Activated CD4-positive, alpha-beta memory T cell treated with anti-CD3 and anti-CD28 coated beads for 36 hours (primary cell): ENCODE results near the gene ANKRD13C. TPM values are rescaled to one million over a fixed set of nuclear protein-coding genes. Genes with fewer than 3 reads are reported as not detected.
"Not testable (repeated sequence)": the region's sequence is repeated elsewhere in the genome, so short reads cannot be mapped to it uniquely, and the experiment has no call there.

Experiments used
- CTCF ChIA-PET: fragments of 350-600 bp; sonication (Branson Sonifier 250); formaldehyde crosslinking; loops from one replicate; lab custom pipeline; 2021; ENCODE audit warnings: antibody characterized with exemption, inconsistent platforms; lab: Charles Lee
- POLR2A ChIA-PET: fragments of 350-600 bp; sonication (Branson Sonifier 250); formaldehyde crosslinking; loops from one replicate; lab custom pipeline; 2021; ENCODE audit warnings: antibody characterized with exemption; lab: Charles Lee
- DNase-seq: peaks from one replicate; pipeline ENCODE4 v3.0.0-alpha.2; 2020
- H3K27ac Mint-ChIP-seq: one replicate; pipeline ENCODE4 v1.8.0; 2021; ENCODE audit warnings: mixed read lengths
- H3K27me3 Mint-ChIP-seq: one replicate; pipeline ENCODE4 v1.8.0; 2021; ENCODE audit warnings: mixed read lengths
- H3K36me3 Mint-ChIP-seq: one replicate; pipeline ENCODE4 v1.8.0; 2021; ENCODE audit warnings: mixed read lengths
- H3K4me1 Mint-ChIP-seq: one replicate; pipeline ENCODE4 v1.8.0; 2021; ENCODE audit warnings: low read depth, mixed read lengths
- H3K4me3 Mint-ChIP-seq: one replicate; pipeline ENCODE4 v1.8.0; 2021; ENCODE audit warnings: mild to moderate bottlenecking, mixed read lengths
- H3K9me3 Mint-ChIP-seq: one replicate; pipeline ENCODE4 v1.8.0; 2021; ENCODE audit warnings: mixed read lengths
- intact Hi-C: fragments of 100-400 bp; cut with micrococcal nuclease; formaldehyde crosslinking; loops from one replicate; pipeline ENCODE4 v1.15.1; 2023
- total RNA-seq, 2 experiments: library from RNA; stranded (reverse); gene quantifications; one replicate each; pipeline ENCODE4 v1.2.3, GENCODE V29; 2021

Gene ANKRD13C
- total RNA-seq, 2 experiments from 2014 or later = 14.3 to 14.5 TPM

DNA sequence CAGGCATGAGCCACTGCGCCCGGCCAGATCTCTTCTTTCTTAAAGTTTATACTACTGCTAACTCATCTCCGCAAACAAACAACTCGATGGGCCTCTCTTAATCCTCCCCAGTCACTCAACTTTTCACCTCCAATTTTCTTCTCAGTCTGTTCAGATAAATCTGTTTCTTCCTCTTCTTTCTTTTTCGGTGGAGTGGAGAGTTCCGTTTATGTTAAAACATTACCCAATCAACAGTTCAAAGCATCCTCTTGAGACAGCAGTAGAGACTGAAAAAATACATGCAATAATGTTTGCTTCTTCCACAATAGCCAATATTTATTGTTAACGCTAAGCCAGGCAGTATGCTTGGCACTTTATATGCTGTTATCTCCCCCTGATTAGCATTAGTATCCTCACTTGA lies 1.4 kb upstream of the ANKRD13C start:
- Mint-ChIP-seq H3K9me3 (no peaks in the 10 kb centered on the region), H3K4me1 (peaks cover 30% of the 10 kb centered on the region), H3K4me3 (peak overlapping the region; percentile 93), H3K27me3 (no peaks in the 10 kb centered on the region), H3K27ac (peak overlapping the region; percentile 7), H3K36me3 (peaks cover 13% of the 10 kb centered on the region)
- ChIA-PET POLR2A (interaction anchor here (2.5 to 3.1 kb wide), 2 partner anchors 55 to 150 kb away, joined by 8 to 60 read pairs; partner anchors contain the start of genes CTH and LRRC40), CTCF (no interaction called here)
- DNase-seq = no peak
- intact Hi-C loops = loop anchor here (2.0 to 10.0 kb wide), 3 partner anchors 29 to 1861 kb away; partner anchors contain the start of genes DEPDC1 and ZRANB2

DNA sequence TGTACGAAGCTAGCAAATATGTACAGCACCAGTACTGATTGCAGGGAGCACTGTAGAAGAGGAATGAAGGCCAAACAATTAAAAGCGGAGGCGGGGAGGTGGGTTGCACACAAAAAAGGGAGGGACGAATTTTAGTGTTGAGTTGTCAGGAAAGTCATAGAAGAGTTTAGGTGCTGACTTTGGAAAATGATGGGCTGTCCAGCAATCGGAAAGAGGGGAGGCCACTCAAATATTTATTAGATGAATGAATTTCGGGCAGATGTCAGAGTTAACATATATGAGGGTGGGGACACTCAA lies 537 bp upstream of the ANKRD13C start:
- no peaks in the 10 kb centered on the region for H3K9me3 Mint-ChIP-seq
- peaks cover 16% of the 10 kb centered on the region for H3K36me3 Mint-ChIP-seq
- ChIA-PET CTCF (interaction anchor here (0.6 to 2.5 kb wide), 2 partner anchors 21 to 56 kb away, joined by 4 to 18 read pairs; partner anchors contain the start of gene CTH), POLR2A (interaction anchor here (0.9 to 3.1 kb wide), 6 partner anchors 10 to 149 kb away, joined by 4 to 60 read pairs (median 6); partner anchors contain the start of genes CTH, LRRC40 and SRSF11)
- intact Hi-C loops = loop anchor here (2.0 to 10.0 kb wide), 3 partner anchors 28 to 1860 kb away; partner anchors contain the start of genes DEPDC1 and ZRANB2
- H3K27me3 Mint-ChIP-seq = no peaks in the 10 kb centered on the region
- H3K4me3 Mint-ChIP-seq = peak overlapping the region; percentile 93
- H3K4me1 Mint-ChIP-seq = peaks cover 36% of the 10 kb centered on the region
- peak overlapping the region; percentile 95 for H3K27ac Mint-ChIP-seq
- DNase-seq = no peak

DNA sequence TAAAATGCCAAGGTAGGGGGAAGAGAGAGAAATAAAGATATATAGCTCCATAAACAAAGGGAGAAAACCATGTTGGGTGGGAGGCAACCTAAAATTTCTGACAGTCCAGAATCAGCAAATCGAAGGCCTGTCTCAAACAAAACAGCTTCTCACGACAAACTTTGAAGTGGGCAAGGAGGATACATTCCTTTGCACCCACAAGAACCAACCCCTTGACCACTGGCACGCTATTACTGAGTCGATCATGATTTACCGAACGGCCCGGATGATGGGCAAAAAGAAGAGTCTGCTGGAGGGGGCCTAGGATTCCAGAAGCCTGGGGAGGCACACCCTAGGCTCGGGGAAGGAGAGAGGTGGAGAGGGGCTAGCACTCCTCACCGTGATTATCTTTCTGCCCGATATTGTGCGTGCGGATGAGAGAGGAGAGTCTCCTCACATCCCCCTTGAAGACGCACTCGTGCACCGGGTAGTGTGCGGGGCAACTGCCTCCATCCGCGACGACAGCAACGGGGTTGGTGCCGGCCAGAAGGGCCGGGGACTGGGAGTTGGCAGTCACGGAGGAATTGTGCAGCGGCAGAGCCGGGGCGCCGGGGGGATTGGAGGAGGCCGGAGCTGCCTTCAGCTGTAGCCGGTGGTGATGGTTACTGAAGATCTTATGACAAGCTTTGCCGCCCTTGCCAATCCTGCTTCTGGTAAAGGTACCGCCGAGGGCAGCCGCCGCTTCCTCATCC lies 756 bp downstream of the ANKRD13C start:
- H3K27ac Mint-ChIP-seq = peak overlapping the region; percentile 95
- ChIA-PET CTCF (interaction anchor here (0.8 to 2.5 kb wide), 2 partner anchors 58 to 127 kb away, joined by 3 to 18 read pairs; partner anchors contain the start of gene CTH), POLR2A (interaction anchor here (1.2 to 3.1 kb wide), 6 partner anchors 9 to 148 kb away, joined by 3 to 60 read pairs (median 6); partner anchors contain the start of genes CTH, LRRC40 and SRSF11)
- H3K4me1 Mint-ChIP-seq = peaks cover 43% of the 10 kb centered on the region
- intact Hi-C loops = loop anchor here (1.0 to 10.0 kb wide), 8 partner anchors 27 to 1859 kb away; partner anchors contain the start of genes CTH, DEPDC1, LRRC40 and SRSF11
- DNase-seq = peak; percentile 67
- no peaks in the 10 kb centered on the region for H3K9me3 Mint-ChIP-seq
- peak overlapping the region; percentile 93 for H3K4me3 Mint-ChIP-seq
- H3K36me3 Mint-ChIP-seq = peaks cover 20% of the 10 kb centered on the region
- H3K27me3 Mint-ChIP-seq = no peaks in the 10 kb centered on the region

DNA sequence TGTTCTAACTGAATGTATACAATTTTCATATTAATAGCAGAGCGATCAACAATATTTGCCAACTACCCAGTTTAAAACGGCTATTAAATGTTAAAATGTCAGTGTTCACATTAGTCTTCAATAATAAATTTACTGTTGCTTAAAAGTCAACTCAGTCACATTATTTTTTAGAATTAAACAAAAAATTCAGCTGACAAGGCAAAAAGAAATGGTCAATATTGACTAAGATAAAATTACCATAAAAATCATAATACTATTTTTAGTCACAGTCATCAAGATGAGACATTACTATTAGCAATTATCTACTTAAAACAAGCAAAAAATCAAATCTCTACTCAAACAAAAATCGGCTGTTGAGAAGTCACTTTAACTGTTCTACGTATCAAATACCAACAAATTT lies 1.5 kb downstream of the ANKRD13C start:
- Mint-ChIP-seq H3K36me3 (peaks cover 20% of the 10 kb centered on the region), H3K9me3 (no peaks in the 10 kb centered on the region), H3K4me3 (peak overlapping the region; percentile 93), H3K27ac (peak overlapping the region; percentile 95), H3K4me1 (peaks cover 49% of the 10 kb centered on the region), H3K27me3 (no peaks in the 10 kb centered on the region)
- DNase-seq = no peak
- ChIA-PET POLR2A (interaction anchor here (1.0 to 3.1 kb wide), 2 partner anchors 58 kb away, joined by 3 to 60 read pairs; partner anchors contain the start of gene CTH), CTCF (interaction anchor here (0.8 to 2.5 kb wide), 2 partner anchors 58 to 126 kb away, joined by 3 to 18 read pairs; partner anchors contain the start of gene CTH)
- intact Hi-C loops = loop anchor here (10.0 kb wide), 1 partner anchor 1858 kb away; the partner anchor contains the start of gene DEPDC1

DNA sequence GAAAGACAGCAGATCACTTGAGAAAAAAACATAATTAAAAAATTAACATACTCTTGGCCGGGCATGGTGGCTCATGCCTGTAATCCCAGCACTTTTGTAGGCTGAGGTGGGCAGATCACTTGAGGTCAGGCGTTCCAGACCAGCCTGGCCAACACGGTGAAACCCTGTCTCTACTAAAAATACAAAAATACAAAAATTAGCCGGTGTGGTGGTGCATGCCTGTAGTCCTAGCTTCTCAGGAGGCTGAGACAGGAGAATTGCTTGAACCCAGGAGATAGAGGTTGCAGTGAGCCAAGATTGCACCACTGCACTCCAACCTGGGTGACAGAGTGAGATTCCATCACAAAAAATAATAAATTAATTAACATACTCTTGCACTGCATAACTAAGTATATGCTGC lies 4.7 kb downstream of the ANKRD13C start:
- H3K9me3 Mint-ChIP-seq, H3K27ac Mint-ChIP-seq, H3K4me3 Mint-ChIP-seq, DNase-seq, CTCF ChIA-PET, H3K27me3 Mint-ChIP-seq: not testable (repeated sequence)
- intact Hi-C loops = loop anchor here (10.0 kb wide), 1 partner anchor 1855 kb away; the partner anchor contains the start of gene DEPDC1
- Mint-ChIP-seq H3K4me1 (peaks cover 54% of the 10 kb centered on the region), H3K36me3 (peaks cover 17% of the 10 kb centered on the region)
- POLR2A ChIA-PET = interaction anchor here (0.6 kb wide), 1 partner anchor 103 kb away, joined by 3 read pairs; no protein-coding TSS in a partner anchor

DNA sequence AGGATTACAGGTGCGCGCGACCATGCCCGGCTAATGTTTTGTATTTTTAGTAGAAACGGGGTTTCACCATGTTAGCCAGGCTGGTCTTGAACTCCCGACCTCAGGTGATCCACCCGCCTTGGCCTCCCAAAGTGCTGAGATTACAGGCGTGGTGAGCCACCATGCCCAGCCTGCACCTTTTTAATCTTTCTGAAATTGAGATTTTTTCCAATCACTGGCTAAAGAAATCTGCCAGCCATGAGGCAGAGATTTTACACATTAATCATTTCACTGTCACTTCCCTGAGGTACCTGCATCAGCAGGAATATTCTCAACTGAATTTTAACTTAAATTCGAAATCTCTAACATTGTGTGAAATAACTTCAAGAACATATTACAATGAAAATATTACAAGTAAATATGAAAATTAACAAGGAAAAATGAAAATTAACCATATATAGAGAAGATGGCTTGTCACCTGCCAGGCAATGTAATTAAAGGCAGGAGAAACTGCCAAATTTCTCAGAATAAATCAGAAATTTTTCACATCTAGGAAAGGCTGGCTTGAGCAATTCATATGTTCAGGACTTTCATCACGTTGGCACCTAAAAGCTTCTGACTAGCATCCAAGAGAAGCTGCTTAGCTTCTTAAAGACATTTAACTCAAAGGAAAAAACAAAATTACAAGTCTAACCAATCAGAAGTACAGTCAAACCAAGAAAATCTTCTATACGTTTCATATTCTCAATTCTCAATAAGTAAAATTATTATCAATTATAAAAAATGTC lies 5.9 kb downstream of the ANKRD13C start:
- Mint-ChIP-seq H3K36me3 (peaks cover 16% of the 10 kb centered on the region), H3K27me3 (no peaks in the 10 kb centered on the region), H3K4me1 (peaks cover 53% of the 10 kb centered on the region), H3K4me3 (no peak overlapping the region), H3K27ac (no peak overlapping the region), H3K9me3 (no peaks in the 10 kb centered on the region)
- ChIA-PET POLR2A (no interaction called here), CTCF (no interaction called here)
- intact Hi-C loops = no loop called here
- DNase-seq = no peak

DNA sequence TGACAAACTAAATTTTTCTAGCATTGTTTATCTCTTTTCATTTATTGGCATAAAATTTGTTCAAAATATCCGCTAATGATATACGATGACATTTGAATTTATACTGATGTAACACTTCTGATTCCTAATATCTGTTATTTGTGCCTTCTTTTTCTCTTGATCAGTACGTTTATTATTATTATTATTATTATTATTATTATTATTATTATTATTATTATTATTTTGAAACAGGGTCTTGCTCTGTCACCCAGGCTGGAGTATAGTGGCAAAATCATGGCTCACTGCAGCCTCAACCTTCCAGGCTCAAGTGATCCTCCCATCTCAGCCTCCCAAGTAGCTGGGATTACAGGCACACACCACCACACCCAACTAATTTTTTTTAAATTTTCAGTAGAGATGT lies 14.9 kb downstream of the ANKRD13C start:
- H3K27ac Mint-ChIP-seq, H3K27me3 Mint-ChIP-seq, intact Hi-C loops, H3K4me3 Mint-ChIP-seq, DNase-seq, H3K9me3 Mint-ChIP-seq, POLR2A ChIA-PET, CTCF ChIA-PET: not testable (repeated sequence)
- H3K4me1 Mint-ChIP-seq = peaks cover 13% of the 10 kb centered on the region
- peaks cover 13% of the 10 kb centered on the region for H3K36me3 Mint-ChIP-seq

- Mint-ChIP-seq H3K9me3 (no peaks in the 10 kb centered on the region), H3K27ac (no peak overlapping the region), H3K4me1 (peaks cover 20% of the 10 kb centered on the region), H3K36me3 (peaks cover 14% of the 10 kb centered on the region), H3K4me3 (no peak overlapping the region), H3K27me3 (no peaks in the 10 kb centered on the region)
- no peak for DNase-seq
- POLR2A ChIA-PET = no interaction called here
- CTCF ChIA-PET = no interaction called here
- intact Hi-C loops = no loop called here
Observed at GRCh38 chr1:70336050-70336449, 18.5 kb downstream of the ANKRD13C start.

DNA sequence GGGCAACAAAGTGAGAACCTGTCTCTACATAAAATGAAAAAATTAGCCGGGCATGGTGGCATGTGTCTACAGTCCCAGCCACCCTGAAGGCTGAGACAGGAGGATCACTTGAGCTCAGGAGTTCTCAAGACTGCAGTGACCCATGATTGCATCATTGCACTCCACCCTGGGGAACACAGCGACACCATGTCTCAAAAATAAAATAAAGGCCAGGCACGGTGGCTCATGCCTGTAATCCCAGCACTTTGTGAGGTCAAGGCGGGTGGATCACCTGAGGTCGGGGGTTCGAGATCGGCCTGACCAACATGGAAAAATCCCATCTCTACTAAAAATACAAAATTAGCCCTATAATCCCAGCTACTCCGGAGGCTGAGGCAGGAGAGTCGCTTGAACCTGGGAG lies 20.1 kb downstream of the ANKRD13C start:
- H3K27me3 Mint-ChIP-seq = no peaks in the 10 kb centered on the region
- POLR2A ChIA-PET = no interaction called here
- peaks cover 14% of the 10 kb centered on the region for H3K36me3 Mint-ChIP-seq
- no peak overlapping the region for H3K27ac Mint-ChIP-seq
- H3K9me3 Mint-ChIP-seq = no peaks in the 10 kb centered on the region
- CTCF ChIA-PET = no interaction called here
- intact Hi-C loops = no loop called here
- DNase-seq = no peak
- H3K4me3 Mint-ChIP-seq = no peak overlapping the region
- H3K4me1 Mint-ChIP-seq = peaks cover 23% of the 10 kb centered on the region

GRCh38 chr1:70333245-70333644 lies 21.3 kb downstream of the ANKRD13C start:
- intact Hi-C loops = no loop called here

GRCh38 chr1:70331962-70332361 lies 22.6 kb downstream of the ANKRD13C start:
- DNase-seq = no peak
- Mint-ChIP-seq H3K27ac (no peak overlapping the region), H3K27me3 (no peaks in the 10 kb centered on the region), H3K9me3 (no peaks in the 10 kb centered on the region), H3K36me3 (peaks cover 7% of the 10 kb centered on the region), H3K4me3 (no peak overlapping the region), H3K4me1 (peaks cover 26% of the 10 kb centered on the region)
- POLR2A ChIA-PET = no interaction called here
- intact Hi-C loops = no loop called here
- CTCF ChIA-PET = no interaction called here

More at GRCh38 chr1:70333245-70333644, 21.3 kb downstream of the ANKRD13C start:
- no peak overlapping the region for H3K27ac Mint-ChIP-seq
- H3K4me1 Mint-ChIP-seq = peaks cover 23% of the 10 kb centered on the region
- peaks cover 9% of the 10 kb centered on the region for H3K36me3 Mint-ChIP-seq
- no peaks in the 10 kb centered on the region for H3K9me3 Mint-ChIP-seq
- POLR2A ChIA-PET = no interaction called here
- no peak overlapping the region for H3K4me3 Mint-ChIP-seq
- H3K27me3 Mint-ChIP-seq = no peaks in the 10 kb centered on the region
- DNase-seq = no peak
- CTCF ChIA-PET = no interaction called here
